Measurements from ENCODE around the gene AMMECR1.
"Not testable (repeated sequence)": the region's sequence is repeated elsewhere in the genome, so short reads cannot be mapped to it uniquely, and the experiment has no call there.

Gene AMMECR1

GRCh38 chrX:110242371-110242770, 75.5 kb downstream of the AMMECR1 start:
- no peaks in the 10 kb centered on the region for H3K4me1 ChIP-seq
- H3K9me3 ChIP-seq, result peaks cover 0 to 6% (median 0%) of the 10 kb centered on the region in 3 donors
- H3K27me3 ChIP-seq, result no peaks in the 10 kb centered on the region
- TF ChIP-seq CTCF (IDR thresholded peaks at IDR 0.05), result no peak
- H3K36me3 ChIP-seq, result no peaks in the 10 kb centered on the region
- H3K27ac ChIP-seq, result no peak overlapping the region
- intact Hi-C loops (cut with DNase I; ENCODE audit: low total_unique reads), result no loop called here
- DNase-seq, result no peak
- H3K4me3 ChIP-seq, result no peak overlapping the region

GRCh38 chrX:110241816-110242215, 76.1 kb downstream of the AMMECR1 start:
- no peak for DNase-seq
- TF ChIP-seq CTCF (IDR thresholded peaks at IDR 0.05), result no peak
- no peaks in the 10 kb centered on the region for H3K36me3 ChIP-seq
- H3K4me3 ChIP-seq, result no peak overlapping the region
- no peak overlapping the region for H3K27ac ChIP-seq
- intact Hi-C loops (cut with DNase I; ENCODE audit: low total_unique reads), result no loop called here
- H3K9me3 ChIP-seq, result peaks cover 0 to 6% (median 0%) of the 10 kb centered on the region in 3 donors
- H3K4me1 ChIP-seq, result no peaks in the 10 kb centered on the region
- no peaks in the 10 kb centered on the region for H3K27me3 ChIP-seq

- H3K4me1 ChIP-seq; H3K9me3 ChIP-seq; H3K4me3 ChIP-seq; H3K27ac ChIP-seq; DNase-seq; H3K36me3 ChIP-seq; H3K27me3 ChIP-seq; intact Hi-C loops (cut with DNase I; ENCODE audit: low total_unique reads): not testable (repeated sequence)
Observed at GRCh38 chrX:110238259-110238658, 79.6 kb downstream of the AMMECR1 start.

- H3K27me3 ChIP-seq; DNase-seq; H3K27ac ChIP-seq; H3K4me3 ChIP-seq; H3K36me3 ChIP-seq; intact Hi-C loops (cut with DNase I; ENCODE audit: low total_unique reads); H3K4me1 ChIP-seq: not testable (repeated sequence)
- H3K9me3 ChIP-seq, result peaks cover 0 to 15% (median 0%) of the 10 kb centered on the region in 3 donors
Observed at GRCh38 chrX:110231485-110231884, 86.4 kb downstream of the AMMECR1 start.

- H3K36me3 ChIP-seq; intact Hi-C loops (cut with DNase I; ENCODE audit: low total_unique reads); H3K27ac ChIP-seq; H3K27me3 ChIP-seq; H3K4me1 ChIP-seq; H3K4me3 ChIP-seq: not testable (repeated sequence)
- DNase-seq, result peak in 1 of 2 donors; percentile 47
- H3K9me3 ChIP-seq, result peaks cover 0 to 15% (median 0%) of the 10 kb centered on the region in 3 donors
Observed at GRCh38 chrX:110229497-110230111, 88.3 kb downstream of the AMMECR1 start.

- H3K36me3 ChIP-seq, result no peaks in the 10 kb centered on the region
- intact Hi-C loops (cut with DNase I; ENCODE audit: low total_unique reads), result no loop called here
- H3K27ac ChIP-seq, result no peak overlapping the region
- H3K9me3 ChIP-seq, result peaks cover 0 to 15% (median 0%) of the 10 kb centered on the region in 3 donors
- H3K4me3 ChIP-seq, result no peak overlapping the region
- no peak for DNase-seq
- no peaks in the 10 kb centered on the region for H3K4me1 ChIP-seq
- TF ChIP-seq CTCF (IDR thresholded peaks at IDR 0.05), result no peak
- no peaks in the 10 kb centered on the region for H3K27me3 ChIP-seq
Observed at GRCh38 chrX:110228453-110228852, 89.4 kb downstream of the AMMECR1 start.

GRCh38 chrX:110226931-110227330, 91.0 kb downstream of the AMMECR1 start:
- H3K27ac ChIP-seq, result no peak overlapping the region
- no peak overlapping the region for H3K4me3 ChIP-seq
- DNase-seq, result no peak
- peaks cover 0 to 14% (median 0%) of the 10 kb centered on the region in 3 donors for H3K9me3 ChIP-seq
- no peak for TF ChIP-seq CTCF (IDR thresholded peaks at IDR 0.05)
- H3K36me3 ChIP-seq, result no peaks in the 10 kb centered on the region
- H3K4me1 ChIP-seq, result no peaks in the 10 kb centered on the region
- intact Hi-C loops (cut with DNase I; ENCODE audit: low total_unique reads), result no loop called here
- H3K27me3 ChIP-seq, result no peaks in the 10 kb centered on the region

Measured in tibial artery (tissue), 4 donors.